Measurements from ENCODE around the gene CDK19. TPM values are rescaled to one million over a fixed set of nuclear protein-coding genes. Genes with fewer than 3 reads are reported as not detected.
A peak's percentile ranks its signal among the peaks of the same experiment; 100 is the strongest.

Gene CDK19
- 18.7 TPM for polyA plus RNA-seq (2013, experiment 1 of 2)
- 19.5 TPM for polyA plus RNA-seq (2013, experiment 2 of 2)

GRCh38 chr6:110815411-110816409 is at the start of gene CDK19:
TSS of gene CDK19 (minus strand) at chr6:110815469. CDS start at chr6:110815136, 333 bp downstream.
- H3K18ac ChIP-seq (ENCODE audit: low read length): peak within 1 kb of the TSS; percentile 100
- H3K36me3 ChIP-seq (replicated peaks in 1 of 2; ENCODE audit: control insufficient read depth in 2 of 2, insufficient read depth in 2 of 2, low read length in 2 of 2): peaks cover 0 to 6% of the 10 kb centered on the region in 2 donors
- H3K4me1 ChIP-seq (ENCODE audit: control insufficient read depth in 2 of 2, insufficient read depth in 1 of 2, low read depth in 1 of 2, low read length in 2 of 2): peaks cover 3% of the 10 kb centered on the region in 2 donors
- WGBS, 2 donors (ENCODE audit: extremely low coverage in 2 of 2, insufficient read length in 2 of 2, insufficient replicate concordance in 1 of 2): no CpG with 5 or more reads among the region's 48 CpGs
- peak within 1 kb of the TSS; percentile 99 for H3K27ac ChIP-seq (replicated peaks; ENCODE audit: low read length)
- peak within 1 kb of the TSS; percentile 86 for H3K4me2 ChIP-seq (ENCODE audit: insufficient read depth, low read length, poor library complexity, severe bottlenecking)
- peak within 1 kb of the TSS; percentile 99 for H3K9ac ChIP-seq (ENCODE audit: low read depth, low read length, poor library complexity)
- peak within 1 kb of the TSS; percentile 94 for H2BK12ac ChIP-seq (ENCODE audit: low read length)
- H3K14ac ChIP-seq (ENCODE audit: low read length): peak within 1 kb of the TSS; percentile 96
- H4K8ac ChIP-seq (ENCODE audit: low read depth, low read length): no peak within 1 kb of the TSS
- H3K4ac ChIP-seq (ENCODE audit: low read length): peak within 1 kb of the TSS; percentile 84
- peak within 1 kb of the TSS; percentile 91 for H2BK5ac ChIP-seq (ENCODE audit: low read length)
- peaks cover 2% of the 10 kb centered on the region for H3K79me1 ChIP-seq (ENCODE audit: low read depth, low read length)
- H2BK120ac ChIP-seq (ENCODE audit: low read depth, low read length): peak within 1 kb of the TSS; percentile 81
- H4K91ac ChIP-seq (ENCODE audit: low read depth, low read length, poor library complexity): peak within 1 kb of the TSS; percentile 94
- DNase-seq (ENCODE audit: low spot score): peak; percentile 98
- no peaks in the 10 kb centered on the region for H3K27me3 ChIP-seq (ENCODE audit: control insufficient read depth in 3 of 3, insufficient read depth in 3 of 3, low read depth in 1 of 3, low read length in 3 of 3)
- H3K9me3 ChIP-seq (replicated peaks in 1 of 2; ENCODE audit: control insufficient read depth in 2 of 2, insufficient read depth in 1 of 2, low read depth in 1 of 2, low read length in 2 of 2): peaks cover 0 to 3% of the 10 kb centered on the region in 2 donors
- peak within 1 kb of the TSS; percentile 97 for H2BK15ac ChIP-seq (ENCODE audit: low read length)
- H2AK5ac ChIP-seq (ENCODE audit: low read depth, low read length): peak within 1 kb of the TSS; percentile 83
- H2AFZ ChIP-seq (ENCODE audit: low read length): peak within 1 kb of the TSS; percentile 84
- H3K23ac ChIP-seq (ENCODE audit: low read depth, low read length, poor library complexity): peak within 1 kb of the TSS; percentile 99
- H3K4me3 ChIP-seq (ENCODE audit: low read length in 2 of 2): peak within 1 kb of the TSS; percentile 63 to 90

- Histone ChIP-seq H2AK5ac (ENCODE audit: low read depth, low read length) (no peak overlapping the region), H3K36me3 (replicated peaks in 1 of 2; ENCODE audit: control insufficient read depth in 2 of 2, insufficient read depth in 2 of 2, low read length in 2 of 2) (no peaks in the 10 kb centered on the region), H3K18ac (ENCODE audit: low read length) (no peak overlapping the region), H3K4ac (ENCODE audit: low read length) (no peak overlapping the region), H3K4me3 (ENCODE audit: low read length in 2 of 2) (no peak overlapping the region), H3K4me1 (ENCODE audit: control insufficient read depth in 2 of 2, insufficient read depth in 1 of 2, low read depth in 1 of 2, low read length in 2 of 2) (peaks cover 0 to 11% of the 10 kb centered on the region in 2 donors), H4K8ac (ENCODE audit: low read depth, low read length) (no peak overlapping the region), H2BK15ac (ENCODE audit: low read length) (no peak overlapping the region), H3K9ac (ENCODE audit: low read depth, low read length, poor library complexity) (no peak overlapping the region), H3K23ac (ENCODE audit: low read depth, low read length, poor library complexity) (no peak overlapping the region), H3K14ac (ENCODE audit: low read length) (no peak overlapping the region), H3K27ac (replicated peaks; ENCODE audit: low read length) (peak overlapping the region; percentile 43), H2BK5ac (ENCODE audit: low read length) (no peak overlapping the region), H3K9me3 (replicated peaks in 1 of 2; ENCODE audit: control insufficient read depth in 2 of 2, insufficient read depth in 1 of 2, low read depth in 1 of 2, low read length in 2 of 2) (no peaks in the 10 kb centered on the region), H3K4me2 (ENCODE audit: insufficient read depth, low read length, poor library complexity, severe bottlenecking) (no peak overlapping the region), H2BK120ac (ENCODE audit: low read depth, low read length) (no peak overlapping the region), H3K27me3 (ENCODE audit: control insufficient read depth in 3 of 3, insufficient read depth in 3 of 3, low read depth in 1 of 3, low read length in 3 of 3) (no peaks in the 10 kb centered on the region), H3K79me1 (ENCODE audit: low read depth, low read length) (no peaks in the 10 kb centered on the region), H2AFZ (ENCODE audit: low read length) (peak overlapping the region; percentile 2), H2BK12ac (ENCODE audit: low read length) (no peak overlapping the region), H4K91ac (ENCODE audit: low read depth, low read length, poor library complexity) (no peak overlapping the region)
- WGBS, 2 donors (ENCODE audit: extremely low coverage in 2 of 2, insufficient read length in 2 of 2, insufficient replicate concordance in 1 of 2): no CpG with 5 or more reads among the region's 2 CpGs
- DNase-seq (ENCODE audit: low spot score): no peak
Observed at GRCh38 chr6:110864824-110865223, 49.6 kb upstream of the CDK19 start.

GRCh38 chr6:110859335-110859792 is 44.1 kb upstream of the CDK19 start:
- H2BK5ac ChIP-seq (ENCODE audit: low read length): peak overlapping the region; percentile 13
- H2AK5ac ChIP-seq (ENCODE audit: low read depth, low read length): no peak overlapping the region
- H4K8ac ChIP-seq (ENCODE audit: low read depth, low read length): no peak overlapping the region
- H3K4ac ChIP-seq (ENCODE audit: low read length): no peak overlapping the region
- no peaks in the 10 kb centered on the region for H3K9me3 ChIP-seq (replicated peaks in 1 of 2; ENCODE audit: control insufficient read depth in 2 of 2, insufficient read depth in 1 of 2, low read depth in 1 of 2, low read length in 2 of 2)
- H3K4me3 ChIP-seq (ENCODE audit: low read length in 2 of 2): no peak overlapping the region
- H2BK12ac ChIP-seq (ENCODE audit: low read length): no peak overlapping the region
- H2AFZ ChIP-seq (ENCODE audit: low read length): peak overlapping the region; percentile 29
- peak overlapping the region; percentile 82 for H3K14ac ChIP-seq (ENCODE audit: low read length)
- WGBS, 2 donors (ENCODE audit: extremely low coverage in 2 of 2, insufficient read length in 2 of 2, insufficient replicate concordance in 1 of 2): no CpG with 5 or more reads among the region's 12 CpGs
- H2BK120ac ChIP-seq (ENCODE audit: low read depth, low read length): no peak overlapping the region
- H3K36me3 ChIP-seq (replicated peaks in 1 of 2; ENCODE audit: control insufficient read depth in 2 of 2, insufficient read depth in 2 of 2, low read length in 2 of 2): no peaks in the 10 kb centered on the region
- H2BK15ac ChIP-seq (ENCODE audit: low read length): no peak overlapping the region
- H3K79me1 ChIP-seq (ENCODE audit: low read depth, low read length): no peaks in the 10 kb centered on the region
- DNase-seq (ENCODE audit: low spot score): no peak
- H3K23ac ChIP-seq (ENCODE audit: low read depth, low read length, poor library complexity): no peak overlapping the region
- peak overlapping the region; percentile 17 for H3K18ac ChIP-seq (ENCODE audit: low read length)
- no peak overlapping the region for H4K91ac ChIP-seq (ENCODE audit: low read depth, low read length, poor library complexity)
- H3K27me3 ChIP-seq (ENCODE audit: control insufficient read depth in 3 of 3, insufficient read depth in 3 of 3, low read depth in 1 of 3, low read length in 3 of 3): no peaks in the 10 kb centered on the region
- H3K9ac ChIP-seq (ENCODE audit: low read depth, low read length, poor library complexity): no peak overlapping the region
- no peak overlapping the region for H3K4me2 ChIP-seq (ENCODE audit: insufficient read depth, low read length, poor library complexity, severe bottlenecking)
- no peak overlapping the region for H3K27ac ChIP-seq (replicated peaks; ENCODE audit: low read length)
- H3K4me1 ChIP-seq (ENCODE audit: control insufficient read depth in 2 of 2, insufficient read depth in 1 of 2, low read depth in 1 of 2, low read length in 2 of 2): peaks cover 0 to under 1% of the 10 kb centered on the region in 2 donors

Data from neuronal stem cell (in vitro differentiated cells).